ENCODE measurements around the gene HIVEP2. TPM values are rescaled to one million over a fixed set of nuclear protein-coding genes. Genes with fewer than 3 reads are reported as not detected.

The HIVEP2 gene
- total RNA-seq, 1 experiment from 2014 or later, result 10.3 TPM

DNA sequence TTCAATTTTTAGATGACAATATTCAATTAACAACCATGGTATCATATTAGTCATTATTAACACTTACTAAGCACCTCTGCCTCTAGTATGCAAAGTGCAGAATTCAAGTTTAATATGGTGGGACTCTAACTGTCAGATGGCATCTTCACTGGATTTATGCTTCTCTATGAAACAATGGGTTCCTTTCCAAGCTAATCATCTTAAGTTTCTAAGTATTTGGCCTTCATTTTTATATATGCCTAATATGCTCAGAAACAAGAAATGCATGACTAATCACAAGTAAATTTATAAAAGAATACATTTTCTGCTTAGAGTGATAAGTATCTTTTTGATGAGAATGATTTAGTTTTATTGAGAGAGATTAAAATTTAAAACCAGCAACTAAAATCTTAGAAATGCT lies 144.7 kb downstream of the HIVEP2 start:
- ChIA-PET POLR2A (no interaction called here), CTCF (no interaction called here)
- Histone ChIP-seq H3K36me3 (ENCODE audit: control insufficient read depth, insufficient read depth, low read length) (no peaks in the 10 kb centered on the region), H3K4me3 (ENCODE audit: low read depth in 2 of 2, low read length in 2 of 2) (no peak overlapping the region), H3K27ac (ENCODE audit: low read length) (no peak overlapping the region), H3K4me1 (ENCODE audit: control insufficient read depth, insufficient read depth, low read length) (no peaks in the 10 kb centered on the region), H3K9me3 (ENCODE audit: control insufficient read depth, insufficient read depth, low read depth, low read length) (no peaks in the 10 kb centered on the region), H3K27me3 (ENCODE audit: control insufficient read depth, insufficient read depth, low read length) (no peaks in the 10 kb centered on the region)
- no TSS peak for BruUV-seq (replicated peaks)
- ATAC-seq (no peak), DNase-seq (ENCODE audit: low read depth, low spot score) (no peak)
- in situ Hi-C loops (cut with HindIII; ENCODE audit: low pct_unique_long_range_greater_than_20kb, low sequenced_read_pairs), result no loop called here
- intact Hi-C loops (cut with micrococcal nuclease; ENCODE audit: unreplicated experiment), result no loop called here
- no peak for TF ChIP-seq CTCF (IDR thresholded peaks at IDR 0.05)

- Histone ChIP-seq H3K4me3 (ENCODE audit: low read depth in 2 of 2, low read length in 2 of 2) (no peak overlapping the region), H3K4me1 (ENCODE audit: control insufficient read depth, insufficient read depth, low read length) (no peaks in the 10 kb centered on the region), H3K9me3 (ENCODE audit: control insufficient read depth, insufficient read depth, low read depth, low read length) (no peaks in the 10 kb centered on the region), H3K36me3 (ENCODE audit: control insufficient read depth, insufficient read depth, low read length) (no peaks in the 10 kb centered on the region), H3K27me3 (ENCODE audit: control insufficient read depth, insufficient read depth, low read length) (no peaks in the 10 kb centered on the region), H3K27ac (ENCODE audit: low read length) (no peak overlapping the region)
- POLR2A ChIA-PET, result no interaction called here
- TF ChIP-seq REST (IDR thresholded peaks at IDR 0.05; ENCODE audit: insufficient read depth in 1 of 2, low read depth in 2 of 2, low read length in 1 of 2), result no peak
- no peak for TF ChIP-seq CTCF (IDR thresholded peaks at IDR 0.05)
- no peak for TF ChIP-seq SIN3A (IDR thresholded peaks at IDR 0.05; ENCODE audit: borderline replicate concordance, insufficient read depth, low read depth, low read length)
- no peak for TF ChIP-seq TCF7L2 (IDR thresholded peaks at IDR 0.05; ENCODE audit: low read depth, low read length)
- no peak for TF ChIP-seq POLR2AphosphoS5 (IDR thresholded peaks at IDR 0.05; ENCODE audit: low read depth, low read length)
- CTCF ChIA-PET, result no interaction called here
- no TSS peak for BruUV-seq (replicated peaks)
- intact Hi-C loops (cut with micrococcal nuclease; ENCODE audit: unreplicated experiment) (no loop called here), in situ Hi-C loops (cut with HindIII; ENCODE audit: low pct_unique_long_range_greater_than_20kb, low sequenced_read_pairs) (no loop called here)
- no peak for DNase-seq (ENCODE audit: low read depth, low spot score)
- ATAC-seq, result no peak
Measured at GRCh38 chr6:142799639-142800038, 145.3 kb downstream of the HIVEP2 start.

- ATAC-seq (no peak), DNase-seq (ENCODE audit: low read depth, low spot score) (no peak)
- POLR2A ChIA-PET, result no interaction called here
- CTCF ChIA-PET, result no interaction called here
- Histone ChIP-seq H3K36me3 (ENCODE audit: control insufficient read depth, insufficient read depth, low read length) (no peaks in the 10 kb centered on the region), H3K27me3 (ENCODE audit: control insufficient read depth, insufficient read depth, low read length) (no peaks in the 10 kb centered on the region), H3K4me3 (ENCODE audit: low read depth in 2 of 2, low read length in 2 of 2) (no peak overlapping the region), H3K27ac (ENCODE audit: low read length) (no peak overlapping the region), H3K4me1 (ENCODE audit: control insufficient read depth, insufficient read depth, low read length) (no peaks in the 10 kb centered on the region), H3K9me3 (ENCODE audit: control insufficient read depth, insufficient read depth, low read depth, low read length) (no peaks in the 10 kb centered on the region)
- in situ Hi-C loops (cut with HindIII; ENCODE audit: low pct_unique_long_range_greater_than_20kb, low sequenced_read_pairs), result no loop called here
- BruUV-seq (replicated peaks), result no TSS peak
- intact Hi-C loops (cut with micrococcal nuclease; ENCODE audit: unreplicated experiment), result no loop called here
- TF ChIP-seq SIN3A (IDR thresholded peaks at IDR 0.05; ENCODE audit: borderline replicate concordance, insufficient read depth, low read depth, low read length), result no peak
- TF ChIP-seq TCF7L2 (IDR thresholded peaks at IDR 0.05; ENCODE audit: low read depth, low read length), result no peak
Measured at GRCh38 chr6:142797159-142797558, 147.8 kb downstream of the HIVEP2 start.

All from Panc1 (cell line).